Measurements from ENCODE around the gene MED8. TPM values are rescaled to one million over a fixed set of nuclear protein-coding genes. Genes with fewer than 3 reads are reported as not detected.
A peak's percentile ranks its signal among the peaks of the same experiment; 100 is the strongest.

Gene MED8
- total and polyA plus RNA-seq, 2 of the 4 experiments (the other 2 are of a cell fraction), result 61.1 to 120 TPM

- TF ChIP-seq MXI1 (IDR thresholded peaks at IDR 0.05; ENCODE audit: borderline replicate concordance, low read depth, low read length) (no peak), RFX5 (IDR thresholded peaks at IDR 0.05; ENCODE audit: low read depth, low read length) (no peak)
Observed at GRCh38 chr1:43373066-43373940, 16.3 kb downstream of the MED8 start (continued).

- in situ Hi-C loops (cut with MboI; ENCODE audit: low sequenced_read_pairs) (no loop called here), dilution Hi-C loops (cut with HindIII; ENCODE audit: low sequenced_read_pairs, unreplicated experiment) (no loop called here), intact Hi-C loops (cut with micrococcal nuclease) (no loop called here)
- no peak overlapping the region for H3K9ac ChIP-seq (ENCODE audit: low read depth, low read length)
- no peak overlapping the region for H3K4me2 ChIP-seq (ENCODE audit: low read depth, low read length)
- H2BK120ac ChIP-seq (ENCODE audit: low read depth, low read length), result peak overlapping the region; percentile 87
- peak overlapping the region; percentile 92 for H4K91ac ChIP-seq (ENCODE audit: insufficient read depth, low read depth, low read length)
- no peak overlapping the region for H3K56ac ChIP-seq (ENCODE audit: extremely low read depth, insufficient read depth, low read length)
- peak overlapping the region; percentile 94 to 96 for H4K8ac ChIP-seq (ENCODE audit: low read depth in 2 of 2, low read length in 2 of 2)
- peak overlapping the region; percentile 77; the same call in 1 of the 2 replicates for H3K14ac ChIP-seq (replicated peaks; ENCODE audit: low read depth, low read length)
- H3K4ac ChIP-seq (ENCODE audit: low read depth, low read length), result peak overlapping the region; percentile 92
- peaks cover 3% of the 10 kb centered on the region for H4K20me1 ChIP-seq (ENCODE audit: insufficient read depth, low read length)
- ChIA-PET POLR2A (ENCODE audit: unreplicated experiment) (interaction anchor here (0.7 kb wide), 1 partner anchor 952 kb away, joined by 14 read pairs; no protein-coding TSS in a partner anchor), CTCF (interaction anchor here (0.6 kb wide), 1 partner anchor 796 kb away, joined by 3 read pairs; no protein-coding TSS in a partner anchor)
- H3K9me3 ChIP-seq (ENCODE audit: control insufficient read depth, insufficient read depth, low read length), result no peaks in the 10 kb centered on the region
- H3K18ac ChIP-seq (ENCODE audit: low read depth, low read length), result no peak overlapping the region; the same call in 1 of the 2 replicates
- DNase-seq (peak; percentile 57), ATAC-seq (ENCODE audit: low read depth) (no peak)
- H3K36me3 ChIP-seq (ENCODE audit: control insufficient read depth, insufficient read depth, low read length), result 0 out of 2 replicates have a peak, but pooled peaks cover 7% of the 10 kb centered on the region
- no peaks in the 10 kb centered on the region for H3K27me3 ChIP-seq (ENCODE audit: control insufficient read depth, insufficient read depth, low read length)
- H3K79me1 ChIP-seq (ENCODE audit: low read depth in 1 of 2, low read length in 2 of 2), result peaks cover 29 to 70% of the 10 kb centered on the region in 2 experiments
- H2AK5ac ChIP-seq (ENCODE audit: low read depth, low read length), result peak overlapping the region; percentile 84
- peaks cover 13% of the 10 kb centered on the region for H3K4me1 ChIP-seq (ENCODE audit: control insufficient read depth, insufficient read depth, low read length)
- no peak overlapping the region for H3K4me3 ChIP-seq (ENCODE audit: insufficient read depth, low read depth, low read length)
- peak overlapping the region; percentile 97; the same call in 1 of the 3 replicates for H2BK15ac ChIP-seq (ENCODE audit: low read depth, low read length)
- H2AFZ ChIP-seq (replicated peaks; ENCODE audit: low read length, poor library complexity), result no peak overlapping the region
- WGBS, 2 experiments (ENCODE audit: extremely low coverage in 2 of 2, insufficient read length in 1 of 2), result 83% methylated on average over 2 of the region's 5 CpGs; no CpG with 5 or more reads in 1 of the 2 experiments
- no peak overlapping the region for H3K27ac ChIP-seq (ENCODE audit: insufficient read depth, low read length)
- H3K23ac ChIP-seq (ENCODE audit: low read depth, low read length), result no peak overlapping the region
- peak overlapping the region; percentile 84 for H2BK5ac ChIP-seq (ENCODE audit: low read depth, low read length, poor library complexity, severe bottlenecking)
- peak overlapping the region; percentile 18; the same call in 1 of the 2 replicates for H4K5ac ChIP-seq (ENCODE audit: low read depth, low read length)
- BruUV-seq (replicated peaks), result no TSS peak
- peaks cover 10% of the 10 kb centered on the region for H3K9me1 ChIP-seq (ENCODE audit: insufficient read depth, low read length)
- peak overlapping the region; percentile 63 for H2AK9ac ChIP-seq (replicated peaks; ENCODE audit: low read depth, low read length, poor library complexity)
- H2BK20ac ChIP-seq (ENCODE audit: low read depth, low read length), result peak overlapping the region; percentile 80; the same call in 1 of the 2 replicates
- TF ChIP-seq, protein P1, sequence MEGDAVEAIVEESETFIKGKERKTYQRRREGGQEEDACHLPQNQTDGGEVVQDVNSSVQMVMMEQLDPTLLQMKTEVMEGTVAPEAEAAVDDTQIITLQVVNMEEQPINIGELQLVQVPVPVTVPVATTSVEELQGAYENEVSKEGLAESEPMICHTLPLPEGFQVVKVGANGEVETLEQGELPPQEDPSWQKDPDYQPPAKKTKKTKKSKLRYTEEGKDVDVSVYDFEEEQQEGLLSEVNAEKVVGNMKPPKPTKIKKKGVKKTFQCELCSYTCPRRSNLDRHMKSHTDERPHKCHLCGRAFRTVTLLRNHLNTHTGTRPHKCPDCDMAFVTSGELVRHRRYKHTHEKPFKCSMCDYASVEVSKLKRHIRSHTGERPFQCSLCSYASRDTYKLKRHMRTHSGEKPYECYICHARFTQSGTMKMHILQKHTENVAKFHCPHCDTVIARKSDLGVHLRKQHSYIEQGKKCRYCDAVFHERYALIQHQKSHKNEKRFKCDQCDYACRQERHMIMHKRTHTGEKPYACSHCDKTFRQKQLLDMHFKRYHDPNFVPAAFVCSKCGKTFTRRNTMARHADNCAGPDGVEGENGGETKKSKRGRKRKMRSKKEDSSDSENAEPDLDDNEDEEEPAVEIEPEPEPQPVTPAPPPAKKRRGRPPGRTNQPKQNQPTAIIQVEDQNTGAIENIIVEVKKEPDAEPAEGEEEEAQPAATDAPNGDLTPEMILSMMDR (conservative IDR thresholded peaks at IDR 0.05; ENCODE audit: low read depth, low read length), result no peak
- TF ChIP-seq USF2 (IDR thresholded peaks at IDR 0.05; ENCODE audit: low read depth, low read length) (no peak), MXI1 (IDR thresholded peaks at IDR 0.05; ENCODE audit: borderline replicate concordance, low read depth, low read length) (no peak), RAD21 (IDR thresholded peaks at IDR 0.05; ENCODE audit: low read length) (no peak), BHLHE40 (IDR thresholded peaks at IDR 0.05; ENCODE audit: low read depth, low read length) (no peak), MAFK (IDR thresholded peaks at IDR 0.05; ENCODE audit: low read depth, low read length) (no peak), MAZ (IDR thresholded peaks at IDR 0.05; ENCODE audit: borderline replicate concordance, low read depth, low read length) (no peak), CHD1 (IDR thresholded peaks at IDR 0.05; ENCODE audit: low read depth, low read length) (no peak), CEBPB (IDR thresholded peaks at IDR 0.05; ENCODE audit: low read depth, low read length) (no peak)
Observed at GRCh38 chr1:43372172-43372571, 17.4 kb downstream of the MED8 start.

All from IMR-90 (cell line).